ENCODE results near the gene DND1.
A peak's percentile ranks its signal among the peaks of the same experiment; 100 is the strongest.
"Not testable (repeated sequence)": the region's sequence is repeated elsewhere in the genome, so short reads cannot be mapped to it uniquely, and the experiment has no call there.

The DND1 gene

GRCh38 chr5:140671472-140672125, 1.8 kb downstream of the DND1 start:
- DNase-seq = no peak

- not testable (repeated sequence) for DNase-seq
Observed at GRCh38 chr5:140671035-140671434, 2.3 kb downstream of the DND1 start.

DNA sequence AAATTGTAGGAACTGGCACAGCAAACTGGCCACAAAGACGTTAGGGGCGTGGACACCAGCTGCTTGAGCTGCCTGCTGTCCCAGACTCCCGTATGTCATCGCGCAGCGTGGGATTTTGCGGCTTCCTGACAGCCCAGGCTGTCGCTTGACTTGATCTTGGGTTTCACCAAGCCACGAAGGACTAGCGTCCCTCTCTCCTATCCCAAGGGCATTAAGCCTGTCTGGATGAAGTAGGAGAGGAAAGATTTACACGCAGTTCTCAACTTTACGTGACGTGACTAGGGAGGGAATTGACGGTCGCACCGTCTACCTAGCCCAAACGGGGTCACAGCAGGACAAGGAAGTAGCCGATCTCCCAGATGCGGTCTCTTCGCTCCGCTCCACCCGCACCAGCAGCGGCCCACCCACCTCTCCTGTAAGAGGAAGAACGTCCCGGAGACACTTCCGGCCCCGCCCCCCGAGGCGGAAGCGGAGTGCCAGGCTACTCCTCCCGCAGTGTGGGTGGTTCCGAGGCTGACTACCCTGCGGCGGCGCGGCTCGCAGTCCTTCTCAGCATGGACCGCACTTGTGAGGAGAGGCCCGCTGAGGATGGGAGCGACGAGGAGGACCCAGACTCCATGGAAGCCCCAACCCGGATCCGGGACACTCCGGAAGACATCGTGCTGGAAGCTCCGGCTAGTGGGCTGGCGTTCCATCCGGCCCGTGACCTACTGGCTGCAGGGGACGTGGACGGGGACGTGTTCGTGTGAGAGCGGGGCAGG, 8.8 kb downstream of the DND1 start, which contains the start of gene WDR55:
Gene WDR55, plus strand, starts transcription at position 546 of the 761 bp plus-strand sequence. Its CDS starts 9 bp downstream, at position 555.
- DNase-seq = peak; percentile 86

DNA sequence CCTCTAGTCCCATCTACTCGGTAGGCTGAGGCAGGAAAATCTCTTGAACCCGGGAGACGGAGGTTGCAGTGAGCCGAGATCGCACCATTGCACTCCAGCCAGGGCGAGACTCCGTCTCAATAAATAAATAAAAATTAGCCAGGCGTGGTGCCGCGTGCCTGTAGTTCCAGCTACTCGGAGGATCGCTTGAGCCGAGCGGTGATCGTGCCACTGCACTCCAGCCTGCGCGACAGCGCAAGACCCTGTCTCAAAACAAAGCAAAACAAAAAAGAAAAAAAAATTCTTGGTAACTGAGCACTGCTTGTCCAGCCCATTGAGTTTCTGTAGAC, 9.4 kb downstream of the DND1 start:
- DNase-seq = no peak

GRCh38 chr5:140660371-140660770, 13.0 kb downstream of the DND1 start:
- not testable (repeated sequence) for DNase-seq

DNA sequence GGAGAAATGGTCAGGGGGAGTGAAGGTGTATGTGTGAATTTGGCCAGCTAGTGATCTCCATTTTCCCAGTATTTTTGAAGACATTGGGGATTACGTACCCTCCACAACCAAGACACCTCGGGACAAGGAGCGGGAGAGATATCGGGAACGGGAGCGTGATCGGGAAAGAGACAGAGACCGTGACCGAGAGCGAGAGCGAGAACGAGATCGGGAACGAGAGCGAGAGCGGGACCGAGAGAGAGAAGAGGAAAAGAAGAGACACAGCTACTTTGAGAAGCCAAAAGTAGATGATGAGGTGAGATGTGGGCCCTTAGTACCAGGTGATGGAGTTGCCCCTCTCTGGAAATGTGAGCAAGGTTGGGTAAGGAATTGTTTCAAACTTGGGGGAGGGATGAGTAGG, 14.5 kb downstream of the DND1 start:
- DNase-seq = no peak

DNA sequence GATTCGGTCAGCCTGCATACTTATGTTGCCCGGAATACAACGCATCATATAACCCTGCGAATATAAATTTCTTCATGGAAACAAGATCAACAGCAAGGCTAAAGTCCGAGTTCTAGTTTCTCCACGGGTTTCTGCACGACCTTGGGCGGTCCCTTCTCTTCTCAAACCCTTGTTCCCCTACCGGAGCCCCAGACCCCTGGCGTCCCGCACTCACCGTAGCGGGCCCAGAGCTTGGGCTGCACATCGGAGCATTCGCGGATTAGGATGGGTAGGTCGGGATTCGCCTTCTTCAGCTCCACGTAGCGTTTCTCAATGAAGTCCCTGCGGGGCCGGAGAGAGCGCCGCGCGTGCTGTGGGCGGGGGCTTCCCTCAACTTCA, 26.3 kb downstream of the DND1 start:
- DNase-seq = no peak

DNA sequence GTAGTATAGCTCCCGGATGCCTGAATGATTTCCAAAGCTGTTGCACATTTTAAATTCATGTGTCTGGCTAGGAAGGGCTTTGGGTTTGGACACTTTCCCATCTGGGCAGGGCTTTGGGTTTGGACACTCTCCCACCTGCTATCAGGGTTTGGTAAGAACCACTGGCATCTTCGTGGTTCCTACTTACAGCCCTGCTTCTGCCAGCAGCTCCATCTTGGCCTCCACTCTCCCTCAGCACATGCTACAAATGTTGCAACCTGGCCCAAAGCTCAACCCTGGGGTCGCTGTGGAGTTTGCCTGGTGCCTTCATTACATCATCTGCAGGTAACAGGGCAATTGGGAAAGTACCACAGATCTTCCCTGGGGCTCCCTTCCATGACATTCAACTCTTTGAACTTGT, 30.7 kb downstream of the DND1 start:
- DNase-seq = no peak

GRCh38 chr5:140641716-140642115, 31.7 kb downstream of the DND1 start:
- no peak for DNase-seq

- peak; percentile 92 for DNase-seq
Observed at GRCh38 chr5:140639148-140639981, 34.0 kb downstream of the DND1 start, which contains the start of gene TMCO6. TMCO6 (plus strand) TSS chr5:140639451; CDS start chr5:140639528, 77 bp downstream.

DNA sequence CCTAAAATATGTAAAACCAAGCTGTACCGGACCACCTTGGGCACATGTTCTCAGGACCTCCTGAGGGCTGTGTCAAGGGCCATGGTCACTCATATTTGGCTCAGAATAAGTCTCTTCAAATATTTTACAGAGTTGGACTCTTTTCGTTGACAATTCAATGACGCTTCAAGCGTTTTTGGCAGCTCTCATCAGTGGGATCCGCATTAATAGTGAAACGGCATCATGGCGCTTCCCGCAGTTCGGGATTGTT, 34.6 kb downstream of the DND1 start:
- not testable (repeated sequence) for DNase-seq

DNA sequence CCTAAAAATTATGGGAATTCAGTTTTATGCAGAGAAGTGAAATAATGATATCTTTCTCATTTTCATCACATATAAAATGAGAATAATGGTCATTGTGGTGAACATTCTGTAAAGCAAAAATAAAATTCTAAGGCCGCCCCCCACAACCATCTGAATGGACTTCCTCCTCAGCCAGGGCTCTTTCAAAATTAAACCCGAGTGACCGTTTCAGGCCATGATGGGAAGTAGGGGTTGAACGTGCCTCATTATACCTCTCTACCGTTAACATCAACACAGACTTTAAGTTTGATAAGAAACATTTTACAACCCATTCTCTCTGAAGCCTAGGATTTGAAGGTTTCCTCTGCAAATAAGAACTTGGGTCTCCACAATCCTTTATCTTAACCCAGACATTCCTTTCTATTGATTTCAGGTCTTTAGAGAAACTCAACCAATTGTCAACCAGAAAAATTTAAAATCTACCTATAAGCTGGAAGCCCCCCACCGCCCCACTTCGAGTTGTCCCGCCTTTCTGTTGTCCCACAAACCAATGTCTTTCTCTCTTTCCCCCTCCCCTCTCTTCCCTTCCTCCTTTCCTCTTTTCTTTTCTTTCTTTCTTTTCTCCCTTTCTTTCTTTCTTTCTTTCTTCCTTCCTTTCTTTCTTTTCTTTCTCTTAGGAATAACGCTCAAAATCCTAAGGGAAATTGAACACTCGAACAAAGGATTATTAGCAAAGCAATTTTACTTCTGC, 35.8 kb downstream of the DND1 start:
- DNase-seq = no peak

- no peak for DNase-seq
Observed at GRCh38 chr5:140635291-140636257, 37.8 kb downstream of the DND1 start.

DNA sequence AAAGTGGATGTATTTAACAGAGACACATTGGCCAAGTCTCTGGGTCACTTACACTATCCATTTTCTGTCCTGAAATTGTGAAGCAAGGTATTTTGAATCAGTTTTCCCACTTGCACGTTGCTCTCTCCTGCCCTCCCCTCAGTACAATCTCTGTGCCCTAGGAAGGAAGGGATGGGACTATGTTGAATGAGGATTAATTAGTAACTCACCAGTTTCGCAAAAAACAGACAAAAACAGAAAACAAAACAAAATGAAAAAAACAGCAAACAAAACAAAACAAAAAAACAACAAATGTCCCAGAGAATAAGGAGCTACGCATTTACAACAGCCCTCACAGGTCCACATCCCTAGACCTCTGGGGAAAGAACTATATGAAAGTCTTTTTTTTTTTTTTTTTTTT, 39.3 kb downstream of the DND1 start:
- DNase-seq = no peak

DNA sequence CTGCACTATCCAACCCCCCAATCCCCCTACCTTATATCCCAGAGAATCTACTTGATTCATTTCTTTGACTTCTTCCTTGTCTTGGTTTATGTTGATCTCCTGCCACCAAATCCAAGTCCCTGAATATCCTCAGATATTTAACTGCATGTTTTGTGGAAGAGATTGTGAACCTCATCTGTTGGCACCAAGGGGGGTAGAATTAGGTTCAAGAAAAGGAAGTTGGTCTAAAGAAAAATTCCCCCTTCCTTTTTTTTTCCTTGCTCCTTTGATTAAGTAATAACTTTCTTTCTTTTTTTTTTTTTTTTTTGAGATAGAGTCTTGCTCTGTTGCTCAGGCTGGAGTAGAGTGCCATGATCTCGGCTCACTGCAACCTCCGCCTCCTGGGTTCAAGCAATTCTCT, 39.9 kb downstream of the DND1 start:
- DNase-seq = no peak

DNA sequence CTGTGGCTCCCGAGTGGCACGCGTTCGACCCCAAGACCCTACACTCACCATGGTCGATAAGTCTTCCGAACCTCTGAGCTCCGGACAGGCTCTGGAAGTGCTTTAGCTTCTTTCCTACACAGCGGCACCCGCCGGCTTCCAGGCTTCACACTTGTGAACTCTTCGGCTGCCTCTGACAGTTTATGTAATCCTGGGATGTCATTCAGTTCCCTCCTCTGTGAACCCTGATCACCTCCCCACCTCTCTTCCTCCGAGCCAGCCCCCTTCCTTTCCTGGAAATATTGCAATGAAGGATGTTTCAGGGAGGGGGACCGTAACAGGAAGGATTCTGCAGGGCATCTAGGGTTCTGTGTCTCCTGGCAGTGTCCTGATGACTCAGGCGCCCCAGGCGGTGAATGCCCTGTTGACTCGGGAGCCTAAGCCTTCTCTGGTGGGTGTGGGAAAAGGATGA, 40.3 kb downstream of the DND1 start, which contains the start of gene CD14:
Gene CD14, minus strand, starts transcription at position 155 of the 451 bp plus-strand sequence. Its CDS starts 104 bp downstream, at position 51.
- no peak for DNase-seq

DNA sequence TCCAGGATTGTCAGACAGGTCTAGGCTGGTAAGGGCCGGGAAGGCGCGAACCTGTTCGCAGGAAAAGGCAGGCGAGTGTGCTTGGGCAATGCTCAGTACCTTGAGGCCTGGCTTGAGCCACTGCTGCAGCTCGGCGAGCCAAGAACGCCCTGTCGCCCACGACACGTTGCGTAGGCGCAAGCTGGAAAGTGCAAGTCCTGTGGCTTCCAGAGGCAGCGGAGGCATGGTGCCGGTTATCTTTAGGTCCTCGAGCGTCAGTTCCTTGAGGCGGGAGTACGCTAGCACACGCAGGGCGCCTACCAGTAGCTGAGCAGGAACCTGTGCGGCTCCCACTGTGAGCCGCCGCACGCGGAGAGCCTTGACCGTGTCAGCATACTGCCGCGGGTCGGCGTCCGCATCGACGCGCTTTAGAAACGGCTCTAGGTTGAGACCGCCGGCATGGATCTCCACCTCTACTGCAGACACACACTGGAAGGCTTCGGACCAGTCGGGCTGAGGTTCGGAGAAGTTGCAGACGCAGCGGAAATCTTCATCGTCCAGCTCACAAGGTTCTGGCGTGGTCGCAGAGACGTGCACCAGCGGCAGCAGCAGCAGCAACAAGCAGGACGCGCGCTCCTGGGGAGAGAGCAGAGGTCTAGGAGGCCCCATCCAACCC, 40.9 kb downstream of the DND1 start:
- DNase-seq = no peak

GRCh38 chr5:140631831-140632365, 41.5 kb downstream of the DND1 start:
- no peak for DNase-seq

- peak; percentile 67 for DNase-seq
Observed at GRCh38 chr5:140631036-140631417, 42.3 kb downstream of the DND1 start.

GRCh38 chr5:140630292-140631035, 42.9 kb downstream of the DND1 start:
- no peak for DNase-seq
